HEK293 (cell line): Measurements from ENCODE around the gene BMF.

Source experiments
- CTCF ChIA-PET: fragments of 350-600 bp; formaldehyde crosslinking; extraction: SDS; loops from one replicate; lab custom pipeline; 2021; ENCODE audit warnings: antibody characterized with exemption; lab: Yijun Ruan, JAX
- POLR2A ChIA-PET: fragments of 300-600 bp; formaldehyde crosslinking; extraction: SDS; loops from one replicate; lab custom pipeline; 2020; ENCODE audit warnings: antibody characterized with exemption, inconsistent platforms; lab: Yijun Ruan, JAX
- H3K27ac ChIP-seq: fragments of 200-500 bp; sonication (Bioruptor generic); 2 replicates; pipeline ENCODE4 v1.5.1; 2014; ENCODE audit warnings: low read depth, low read length, control low read depth, inconsistent platforms; ENCODE audit errors: extremely low read depth
- H3K36me3 ChIP-seq, 2 experiments: fragments of 200-500 bp in 1 of 2; sonication (Bioruptor generic) in 1 of 2; 1 replicate in 1 of 2; 2 replicates in 1 of 2; pipeline ENCODE4 v1.5.1; 2014 to 2017; ENCODE audit warnings: inconsistent platforms in 2 of 2, low read length in 2 of 2; ENCODE audit not compliant: control insufficient read depth in 2 of 2, insufficient read depth in 1 of 2
- H3K4me1 ChIP-seq: fragments of 200-500 bp; sonication (Bioruptor generic); 2 replicates; pipeline ENCODE4 v1.5.1; 2014; ENCODE audit warnings: mild to moderate bottlenecking, low read length, inconsistent platforms; ENCODE audit not compliant: control insufficient read depth, insufficient read depth
- H3K4me3 ChIP-seq: 2 replicates; pipeline ENCODE4 v1.5.1; 2011; ENCODE audit warnings: low read depth, mild to moderate bottlenecking, control low read depth, low read length, moderate library complexity
- H3K9me3 ChIP-seq: fragments of 200-500 bp; sonication (Bioruptor generic); 2 replicates; pipeline ENCODE4 v1.5.1; 2014; ENCODE audit warnings: low read depth, low read length, inconsistent platforms; ENCODE audit not compliant: control insufficient read depth, insufficient read depth
- BCL6B ChIP-seq: fragments of 450-650 bp; formaldehyde crosslinking; IDR thresholded peaks from 2 replicates; pipeline ENCODE4 v1.5.1; 2017; ENCODE audit warnings: missing biosample characterization, missing genetic modification characterization
- CTCF ChIP-seq: fragments of 450-650 bp; formaldehyde crosslinking; IDR thresholded peaks from 2 replicates; pipeline ENCODE4 v1.5.1; 2016; ENCODE audit warnings: missing biosample characterization, missing genetic modification characterization
- KLF16 ChIP-seq: fragments of 450-650 bp; formaldehyde crosslinking; IDR thresholded peaks from 2 replicates; pipeline ENCODE4 v1.5.1; 2017; ENCODE audit warnings: missing biosample characterization, missing genetic modification characterization
- PATZ1 ChIP-seq: fragments of 450-650 bp; formaldehyde crosslinking; IDR thresholded peaks from 2 replicates; pipeline ENCODE4 v1.5.1; 2016; ENCODE audit warnings: missing biosample characterization, missing genetic modification characterization
- PRDM10 ChIP-seq: fragments of 450-650 bp; formaldehyde crosslinking; IDR thresholded peaks from 2 replicates; pipeline ENCODE4 v1.5.1; 2016; ENCODE audit warnings: missing biosample characterization, missing genetic modification characterization
- PRDM6 ChIP-seq: fragments of 450-650 bp; formaldehyde crosslinking; IDR thresholded peaks from 2 replicates; pipeline ENCODE4 v1.5.1; 2017; ENCODE audit warnings: missing biosample characterization, missing genetic modification characterization
- REPIN1 ChIP-seq: fragments of 450-650 bp; formaldehyde crosslinking; IDR thresholded peaks from 2 replicates; pipeline ENCODE4 v1.5.1; 2017; ENCODE audit warnings: missing biosample characterization, missing genetic modification characterization, low read depth
- SP2 ChIP-seq: fragments of 450-650 bp; formaldehyde crosslinking; IDR thresholded peaks from 2 replicates; pipeline ENCODE4 v1.5.1; 2016; ENCODE audit warnings: missing biosample characterization, missing genetic modification characterization
- ZEB2 ChIP-seq: fragments of 450-650 bp; formaldehyde crosslinking; IDR thresholded peaks from 2 replicates; pipeline ENCODE4 v1.5.1; 2016; ENCODE audit warnings: missing biosample characterization, missing genetic modification characterization
- ZNF121 ChIP-seq: fragments of 450-650 bp; formaldehyde crosslinking; IDR thresholded peaks from 2 replicates; pipeline ENCODE4 v1.5.1; 2016; ENCODE audit warnings: missing biosample characterization, missing genetic modification characterization
- ZNF146 ChIP-seq: fragments of 450-650 bp; formaldehyde crosslinking; IDR thresholded peaks from 2 replicates; pipeline ENCODE4 v1.5.1; 2016; ENCODE audit warnings: missing biosample characterization, missing genetic modification characterization
- ZNF169 ChIP-seq: fragments of 450-650 bp; formaldehyde crosslinking; IDR thresholded peaks from 2 replicates; pipeline ENCODE4 v1.5.1; 2016; ENCODE audit warnings: missing biosample characterization, missing genetic modification characterization
- ZNF335 ChIP-seq: fragments of 450-650 bp; formaldehyde crosslinking; conservative IDR thresholded peaks from 2 replicates; pipeline ENCODE4 v1.5.1; 2016; ENCODE audit warnings: missing biosample characterization, missing genetic modification characterization
- ZNF391 ChIP-seq: fragments of 450-650 bp; formaldehyde crosslinking; IDR thresholded peaks from 2 replicates; pipeline ENCODE4 v1.5.1; 2016; ENCODE audit warnings: low read depth, missing biosample characterization, missing genetic modification characterization, borderline replicate concordance
- ZNF394 ChIP-seq: fragments of 450-650 bp; formaldehyde crosslinking; IDR thresholded peaks from 2 replicates; pipeline ENCODE4 v1.5.1; 2016; ENCODE audit warnings: missing biosample characterization, missing genetic modification characterization, mild to moderate bottlenecking, moderate library complexity, borderline replicate concordance
- ZNF426 ChIP-seq: fragments of 450-650 bp; formaldehyde crosslinking; IDR thresholded peaks from 2 replicates; pipeline ENCODE4 v1.5.1; 2017; ENCODE audit warnings: missing biosample characterization, missing genetic modification characterization, mild to moderate bottlenecking, inconsistent platforms, moderate library complexity
- ZNF514 ChIP-seq: fragments of 450-650 bp; formaldehyde crosslinking; IDR thresholded peaks from 2 replicates; pipeline ENCODE4 v1.5.1; 2016; ENCODE audit warnings: missing biosample characterization, missing genetic modification characterization
- ZNF521 ChIP-seq: fragments of 450-650 bp; formaldehyde crosslinking; IDR thresholded peaks from 2 replicates; pipeline ENCODE4 v1.5.1; 2017; ENCODE audit warnings: missing biosample characterization, mild to moderate bottlenecking, missing genetic modification characterization
- ZNF610 ChIP-seq: fragments of 450-650 bp; formaldehyde crosslinking; IDR thresholded peaks from 2 replicates; pipeline ENCODE4 v1.5.1; 2016; ENCODE audit warnings: missing biosample characterization, missing genetic modification characterization, borderline replicate concordance
- ZNF776 ChIP-seq: fragments of 450-650 bp; formaldehyde crosslinking; IDR thresholded peaks from 2 replicates; pipeline ENCODE4 v1.5.0; 2017; ENCODE audit warnings: missing biosample characterization, missing genetic modification characterization, borderline replicate concordance
- ZNF837 ChIP-seq: fragments of 450-650 bp; formaldehyde crosslinking; IDR thresholded peaks from 2 replicates; pipeline ENCODE4 v1.5.1; 2016; ENCODE audit warnings: missing biosample characterization, missing genetic modification characterization
- TF ChIP-seq, protein P1 (sequence below): fragments of 450-650 bp; formaldehyde crosslinking; IDR thresholded peaks from 2 replicates; pipeline ENCODE4 v1.5.1; 2016; ENCODE audit warnings: missing biosample characterization, missing genetic modification characterization

Gene BMF

GRCh38 chr15:40081691-40082194 is 26.9 kb downstream of the BMF start (continued):
- TF ChIP-seq ZNF391 (no peak), ZNF394 (tag by site-specific recombination) (no peak), ZNF521 (no peak), CTCF (tag by site-specific recombination) (peak; percentile 28; the same call in 1 of the 2 replicates), ZNF146 (tag by site-specific recombination) (no peak), ZNF837 (no peak), ZNF335 (peak; percentile 38; the same call in 1 of the 2 replicates), ZNF776 (tag by site-specific recombination) (no peak), ZEB2 (no peak), ZNF514 (tag by site-specific recombination) (no peak)

GRCh38 chr15:40080847-40081246 is 27.8 kb downstream of the BMF start:
- Histone ChIP-seq H3K36me3 (no peaks in the 10 kb centered on the region), H3K4me1 (peaks cover 5% of the 10 kb centered on the region), H3K27ac (peak overlapping the region; percentile 67), H3K4me3 (no peak overlapping the region)
- ChIA-PET CTCF (no interaction called here), POLR2A (interaction anchor here (1.9 kb wide), 1 partner anchor 18 kb away, joined by 10 read pairs; no protein-coding TSS in a partner anchor)
- TF ChIP-seq SP2 (tag by site-specific recombination) (no peak), PRDM6 (tag by site-specific recombination) (no peak), KLF16 (tag by site-specific recombination) (no peak), PRDM10 (peak; percentile 92), ZNF169 (tag by site-specific recombination) (no peak), ZNF776 (tag by site-specific recombination) (no peak), REPIN1 (tag by site-specific recombination) (no peak)
- TF ChIP-seq, all 188 proteins: peak for 1
- no peaks in the 10 kb centered on the region for H3K9me3 ChIP-seq

- POLR2A ChIA-PET, result no interaction called here
- no peak overlapping the region for H3K27ac ChIP-seq
- H3K36me3 ChIP-seq, result no peaks in the 10 kb centered on the region
- H3K4me1 ChIP-seq, result peaks cover 3% of the 10 kb centered on the region
- H3K4me3 ChIP-seq, result no peak overlapping the region
- CTCF ChIA-PET, result no interaction called here
- no peaks in the 10 kb centered on the region for H3K9me3 ChIP-seq
- no peak for TF ChIP-seq BCL6B
- no peak for TF ChIP-seq ZNF426 (tag by site-specific recombination)
- TF ChIP-seq, protein P1, sequence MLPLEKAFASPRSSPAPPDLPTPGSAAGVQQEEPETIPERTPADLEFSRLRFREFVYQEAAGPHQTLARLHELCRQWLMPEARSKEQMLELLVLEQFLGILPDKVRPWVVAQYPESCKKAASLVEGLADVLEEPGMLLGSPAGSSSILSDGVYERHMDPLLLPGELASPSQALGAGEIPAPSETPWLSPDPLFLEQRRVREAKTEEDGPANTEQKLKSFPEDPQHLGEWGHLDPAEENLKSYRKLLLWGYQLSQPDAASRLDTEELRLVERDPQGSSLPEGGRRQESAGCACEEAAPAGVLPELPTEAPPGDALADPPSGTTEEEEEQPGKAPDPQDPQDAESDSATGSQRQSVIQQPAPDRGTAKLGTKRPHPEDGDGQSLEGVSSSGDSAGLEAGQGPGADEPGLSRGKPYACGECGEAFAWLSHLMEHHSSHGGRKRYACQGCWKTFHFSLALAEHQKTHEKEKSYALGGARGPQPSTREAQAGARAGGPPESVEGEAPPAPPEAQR (tag by site-specific recombination), result no peak
- no peak for TF ChIP-seq ZNF121 (tag by site-specific recombination)
- no peak for TF ChIP-seq PATZ1 (tag by site-specific recombination)
- TF ChIP-seq ZNF610 (tag by site-specific recombination), result no peak
Observed at GRCh38 chr15:40080104-40080503, 28.6 kb downstream of the BMF start.
